Neural progenitor cell (in vitro differentiated cells): ENCODE data around the gene CKAP4.

Experiments used
- EZH2 ChIP-seq: fragments of 200-600 bp; sonication (generic); IDR thresholded peaks from 2 replicates; pipeline ENCODE4 v1.6.1; 2017; ENCODE audit warnings: antibody characterized with exemption, mild to moderate bottlenecking, moderate library complexity
- TF ChIP-seq, protein P1 (sequence below): fragments of 200-600 bp; sonication (generic); IDR thresholded peaks from 2 replicates; pipeline ENCODE4 v1.5.1; 2017; ENCODE audit warnings: antibody characterized with exemption, mild to moderate bottlenecking

DNA sequence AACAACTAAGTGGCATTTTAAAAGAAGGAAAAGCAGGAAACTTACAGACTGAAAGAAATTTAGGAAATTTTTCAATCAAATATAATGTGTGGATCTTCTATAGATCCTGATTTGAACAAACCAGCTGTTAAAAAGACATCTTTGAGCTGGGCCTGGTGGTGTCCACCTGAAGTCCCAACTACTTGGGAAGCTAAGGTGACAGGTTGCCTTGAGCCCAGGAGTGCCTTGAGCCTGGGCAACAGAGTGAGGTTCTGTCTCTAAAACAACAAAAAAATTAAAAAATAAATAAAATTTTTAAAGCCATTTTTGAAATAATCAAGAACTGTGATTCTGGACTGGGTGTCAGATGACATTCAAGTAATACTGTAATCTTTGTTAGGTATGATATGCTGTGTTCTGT, 7.0 kb downstream of the CKAP4 start:
- TF ChIP-seq, protein P1, sequence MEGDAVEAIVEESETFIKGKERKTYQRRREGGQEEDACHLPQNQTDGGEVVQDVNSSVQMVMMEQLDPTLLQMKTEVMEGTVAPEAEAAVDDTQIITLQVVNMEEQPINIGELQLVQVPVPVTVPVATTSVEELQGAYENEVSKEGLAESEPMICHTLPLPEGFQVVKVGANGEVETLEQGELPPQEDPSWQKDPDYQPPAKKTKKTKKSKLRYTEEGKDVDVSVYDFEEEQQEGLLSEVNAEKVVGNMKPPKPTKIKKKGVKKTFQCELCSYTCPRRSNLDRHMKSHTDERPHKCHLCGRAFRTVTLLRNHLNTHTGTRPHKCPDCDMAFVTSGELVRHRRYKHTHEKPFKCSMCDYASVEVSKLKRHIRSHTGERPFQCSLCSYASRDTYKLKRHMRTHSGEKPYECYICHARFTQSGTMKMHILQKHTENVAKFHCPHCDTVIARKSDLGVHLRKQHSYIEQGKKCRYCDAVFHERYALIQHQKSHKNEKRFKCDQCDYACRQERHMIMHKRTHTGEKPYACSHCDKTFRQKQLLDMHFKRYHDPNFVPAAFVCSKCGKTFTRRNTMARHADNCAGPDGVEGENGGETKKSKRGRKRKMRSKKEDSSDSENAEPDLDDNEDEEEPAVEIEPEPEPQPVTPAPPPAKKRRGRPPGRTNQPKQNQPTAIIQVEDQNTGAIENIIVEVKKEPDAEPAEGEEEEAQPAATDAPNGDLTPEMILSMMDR: no peak
- no peak for TF ChIP-seq EZH2
